Measurements from ENCODE around the gene TBC1D7.

Gene TBC1D7

GRCh38 chr6:13318821-13319220 is 9.5 kb downstream of the TBC1D7 start:
- no peak for DNase-seq

DNA sequence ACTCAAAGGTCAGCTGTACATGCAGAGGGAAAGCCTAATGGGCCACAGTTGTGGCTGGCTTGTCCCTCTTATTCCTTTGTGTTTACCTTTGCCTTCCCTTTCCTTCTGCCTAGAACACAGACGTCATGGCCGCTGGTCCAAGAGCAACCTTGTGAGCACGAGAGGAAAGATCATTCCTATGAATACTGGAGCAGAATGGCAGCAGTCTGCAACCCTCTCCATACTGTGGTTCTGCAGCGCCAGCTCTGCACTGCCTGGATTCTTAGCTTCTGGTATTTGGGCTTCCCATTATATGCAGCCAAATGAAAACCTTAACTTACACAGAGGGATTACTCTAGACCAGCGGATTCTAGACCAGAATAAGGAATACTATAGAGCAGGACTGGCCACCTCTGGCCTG is 12.4 kb downstream of the TBC1D7 start:
- DNase-seq, result no peak

GRCh38 chr6:13314806-13315205 is 13.5 kb downstream of the TBC1D7 start:
- DNase-seq, result no peak

- no peak for DNase-seq
These were observed 17.2 kb downstream of the TBC1D7 start for GRCh38 chr6:13311155-13311554.

GRCh38 chr6:13308332-13308731 is 20.0 kb downstream of the TBC1D7 start:
- no peak for DNase-seq

GRCh38 chr6:13307508-13307995 is 20.8 kb downstream of the TBC1D7 start:
- no peak for DNase-seq

DNA sequence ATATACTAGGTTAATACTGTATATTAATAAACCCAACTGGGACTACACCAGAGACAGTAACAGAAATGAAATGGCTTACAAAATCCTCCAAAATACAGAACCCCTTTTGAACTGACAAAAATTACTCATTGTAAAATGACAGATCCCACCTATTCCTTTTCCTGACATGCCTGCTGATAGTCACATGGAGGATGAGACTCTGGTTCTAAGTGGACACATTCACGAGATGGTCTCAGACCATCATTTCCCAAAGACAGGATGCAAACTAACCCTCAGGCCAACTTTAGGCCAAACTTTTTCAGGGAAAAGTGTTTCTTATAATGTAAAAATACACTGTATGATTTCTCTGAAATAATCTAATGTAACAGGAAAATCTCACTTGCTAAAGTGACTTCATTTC is 22.5 kb downstream of the TBC1D7 start:
- no peak for DNase-seq

- no peak for DNase-seq
These were observed 23.0 kb downstream of the TBC1D7 start for GRCh38 chr6:13305288-13305687.

DNA sequence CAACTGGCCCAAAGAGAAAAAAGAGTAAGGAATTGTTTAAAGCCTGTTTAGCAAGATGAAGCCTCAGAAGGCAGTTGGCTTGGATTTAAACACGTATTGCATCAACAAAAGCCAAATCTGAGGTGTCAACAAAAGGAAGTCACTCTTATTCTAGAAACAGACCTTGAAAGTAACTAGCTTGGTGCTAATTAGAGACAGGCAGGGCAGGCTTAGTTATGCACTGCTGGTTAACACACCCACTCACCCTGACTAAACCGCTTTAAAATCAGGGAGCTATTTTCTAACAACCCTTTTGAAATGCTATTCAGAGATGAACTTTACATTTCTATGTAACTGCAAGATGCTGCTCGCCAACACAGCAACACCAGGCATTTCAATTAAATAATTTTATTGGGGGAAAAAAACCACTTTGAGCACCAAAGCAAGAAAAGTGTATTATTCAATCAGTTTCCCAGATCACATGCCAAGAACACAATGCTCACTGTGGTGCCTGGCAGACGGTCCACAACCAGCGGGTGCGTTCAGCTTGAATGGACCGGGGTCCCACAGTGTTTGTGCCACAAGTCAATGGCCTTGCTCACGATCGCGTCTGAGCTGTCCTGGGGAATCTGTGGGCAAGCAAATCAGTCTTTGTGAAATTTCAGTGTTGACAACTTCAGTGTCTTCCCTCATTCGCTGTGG is 23.6 kb downstream of the TBC1D7 start:
- DNase-seq, result no peak

GRCh38 chr6:13304101-13304500 is 24.2 kb downstream of the TBC1D7 start:
- DNase-seq, result no peak

- DNase-seq, result no peak
These were observed 24.7 kb downstream of the TBC1D7 start for GRCh38 chr6:13303668-13304017.

DNA sequence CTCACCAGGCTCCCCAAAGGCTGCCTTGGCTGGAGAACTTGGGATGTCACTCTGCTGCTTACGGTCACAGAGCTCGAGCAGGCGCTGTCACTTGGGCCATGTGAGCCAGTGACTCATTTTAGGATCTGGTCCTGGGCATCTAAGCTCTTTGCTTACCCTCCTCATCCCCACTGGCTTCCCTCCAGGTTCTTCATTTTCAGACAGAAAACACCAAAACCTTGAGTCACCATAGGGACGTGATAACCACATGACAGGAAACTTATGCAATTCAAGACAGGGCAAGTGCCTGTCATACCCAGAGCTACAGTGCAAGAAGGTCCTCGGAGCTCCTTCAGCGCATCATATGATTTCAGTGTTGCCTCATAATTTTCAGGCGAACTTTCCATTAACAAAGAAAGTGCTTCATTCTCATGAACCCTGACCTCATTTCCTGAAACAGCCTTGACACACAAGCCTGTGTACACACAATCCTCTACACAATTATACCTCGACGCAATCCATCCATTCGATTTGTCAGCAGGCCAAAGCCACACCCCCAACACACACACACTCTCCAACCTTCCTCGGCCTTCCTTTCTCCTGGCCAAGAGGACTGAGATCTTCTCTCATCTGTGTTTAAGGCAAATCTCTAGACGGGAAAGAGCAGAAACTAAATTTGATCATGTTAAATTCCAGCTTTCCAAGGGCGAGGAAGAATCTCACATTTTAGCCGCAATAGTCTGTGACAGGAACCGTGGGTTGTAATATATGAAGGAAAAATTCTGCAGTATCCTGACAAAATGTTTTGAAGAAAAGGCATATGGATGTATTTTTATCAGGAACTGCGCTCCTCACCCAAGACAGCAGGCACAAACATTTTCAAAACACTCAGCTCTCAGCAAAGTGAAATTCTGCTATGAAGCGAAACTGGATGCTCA is 25.3 kb downstream of the TBC1D7 start:
- no peak for DNase-seq

GRCh38 chr6:13302291-13302690 is 26.0 kb downstream of the TBC1D7 start:
- no peak for DNase-seq

DNA sequence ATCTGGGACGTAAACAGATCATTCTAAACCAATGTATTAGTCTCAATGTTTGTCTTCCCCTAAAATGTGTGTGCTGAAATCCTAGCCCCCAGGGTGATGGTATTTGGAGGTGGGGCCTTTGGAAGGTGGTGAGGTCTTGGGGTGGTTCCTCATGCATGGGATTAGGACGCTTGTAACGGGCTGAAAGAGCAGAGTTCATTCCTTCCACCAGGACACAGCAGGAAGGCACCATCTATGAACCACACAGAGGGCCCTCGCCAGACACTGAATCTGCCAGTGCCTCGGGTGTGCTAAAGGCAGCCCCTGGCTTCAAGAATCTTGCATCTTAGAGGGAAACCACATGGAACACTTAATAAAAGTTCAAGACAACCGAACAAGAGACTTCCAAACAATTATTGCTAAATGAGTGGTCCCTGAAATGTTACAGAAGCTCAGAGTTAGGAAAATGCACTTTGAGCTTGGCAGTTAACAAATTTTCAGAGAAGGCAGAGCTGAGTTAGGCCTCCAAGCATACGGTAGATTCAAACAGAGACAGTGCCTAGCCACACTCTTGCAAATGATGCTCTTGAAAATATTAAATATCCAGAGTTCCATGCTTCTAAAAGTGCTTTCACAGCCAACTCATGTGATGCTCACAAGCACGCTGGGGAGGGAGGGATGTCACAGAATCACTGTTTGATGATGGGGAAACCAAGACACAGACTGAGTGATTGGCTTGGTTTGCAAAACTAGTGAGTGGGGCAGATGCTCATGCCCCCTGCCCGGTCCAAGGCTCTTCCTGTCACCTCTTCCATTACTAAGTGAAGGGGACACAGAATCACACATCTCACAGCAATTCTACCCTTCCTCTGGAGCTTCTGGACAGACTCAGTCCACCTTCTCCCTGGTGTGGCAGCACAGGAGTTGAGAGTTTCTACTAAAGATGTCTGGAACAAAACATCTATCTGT is 27.4 kb downstream of the TBC1D7 start:
- DNase-seq, result no peak

DNA sequence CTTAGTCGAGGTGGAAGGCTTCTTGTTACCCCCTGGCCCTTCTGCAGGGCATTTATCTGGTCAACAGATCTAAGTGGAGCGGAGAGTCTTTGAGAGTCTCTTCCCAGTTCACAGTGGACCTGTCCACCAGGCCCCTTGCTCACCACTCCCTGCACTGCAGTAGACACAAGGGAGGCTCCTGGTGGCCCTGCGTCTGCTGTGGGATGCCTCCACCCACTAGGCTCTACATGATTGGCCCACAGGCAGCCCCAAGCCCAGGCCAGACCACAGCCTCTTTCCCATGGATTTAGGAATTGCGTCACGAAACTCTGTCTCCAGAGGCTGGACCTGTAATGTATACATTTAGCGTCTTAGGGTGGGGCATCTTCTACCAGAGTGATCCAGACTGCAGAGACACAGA is 28.4 kb downstream of the TBC1D7 start:
- no peak for DNase-seq

DNA sequence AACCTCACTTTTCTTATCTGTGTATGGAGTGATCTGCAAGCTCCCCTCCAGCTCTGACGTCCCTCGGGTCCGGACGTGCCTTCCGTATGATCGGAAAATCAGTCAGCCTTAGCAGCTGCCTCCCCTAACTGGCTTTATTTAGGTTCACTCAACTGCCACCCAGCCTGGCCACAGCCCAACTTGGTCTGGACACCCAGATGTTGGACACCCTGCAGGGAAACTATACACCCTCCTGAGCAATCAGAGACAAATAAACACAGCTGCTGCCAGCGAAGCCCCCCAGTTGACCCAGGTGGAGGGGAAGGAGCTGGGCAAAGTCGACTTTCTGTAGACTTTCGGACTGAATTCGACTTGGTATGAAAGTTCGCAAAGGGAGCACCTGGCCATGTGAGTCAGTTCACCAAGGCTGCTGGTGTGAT is 28.9 kb downstream of the TBC1D7 start:
- no peak for DNase-seq

- no peak for DNase-seq
These were observed 29.9 kb downstream of the TBC1D7 start for GRCh38 chr6:13298446-13298845.

- no peak for DNase-seq
These were observed 30.9 kb downstream of the TBC1D7 start for GRCh38 chr6:13297391-13297790.

GRCh38 chr6:13296536-13296997 is 31.8 kb downstream of the TBC1D7 start:
- DNase-seq, result no peak

DNA sequence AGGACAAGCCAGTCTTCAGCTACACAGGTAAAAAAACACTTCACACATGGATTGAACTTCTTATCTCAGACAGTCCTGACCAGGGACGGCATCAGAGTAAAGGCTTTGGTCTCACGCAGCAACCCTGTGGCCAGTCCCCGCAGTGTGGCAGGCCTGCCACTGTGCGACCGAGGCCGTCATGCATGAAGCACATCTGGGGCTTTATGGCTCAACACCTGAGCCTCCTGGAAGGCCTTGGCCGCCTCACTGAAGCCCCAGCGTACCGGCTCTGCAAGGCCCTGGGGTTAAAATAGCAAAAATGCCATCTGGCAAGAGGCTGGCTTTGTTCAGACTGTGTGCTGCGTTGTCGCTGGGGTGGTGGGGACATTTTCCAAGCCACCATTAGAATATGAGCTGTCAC is 32.8 kb downstream of the TBC1D7 start:
- DNase-seq, result no peak

GRCh38 chr6:13294499-13295069 is 33.8 kb downstream of the TBC1D7 start:
- no peak for DNase-seq

- DNase-seq, result no peak
These were observed 35.6 kb downstream of the TBC1D7 start for GRCh38 chr6:13292774-13293173.

- DNase-seq, result no peak
These were observed 38.0 kb downstream of the TBC1D7 start for GRCh38 chr6:13290335-13290734.
